H9 (cell line): ENCODE measurements around the gene CLRN1. TPM values are rescaled to one million over a fixed set of nuclear protein-coding genes. Genes with fewer than 3 reads are reported as not detected.
A peak's percentile ranks its signal among the peaks of the same experiment; 100 is the strongest.

ENCODE experiments used
- DNase-seq: peaks from one replicate; pipeline ENCODE4 v3.0.0-alpha.2; 2017
- H2AFZ ChIP-seq: one replicate; pipeline ENCODE4 v1.6.1; 2013; ENCODE audit warnings: mild to moderate bottlenecking, low read length, control low read depth, moderate library complexity
- H2AK5ac ChIP-seq: 2 replicates; pipeline ENCODE4 v1.6.1; 2013; ENCODE audit warnings: low read length, control low read depth, mixed read lengths; ENCODE audit not compliant: insufficient read length
- H2BK120ac ChIP-seq: one replicate; pipeline ENCODE4 v1.6.1; 2013; ENCODE audit warnings: low read depth, mild to moderate bottlenecking, low read length, control low read depth, inconsistent platforms; ENCODE audit not compliant: poor library complexity, severe bottlenecking
- H2BK12ac ChIP-seq: 2 replicates; pipeline ENCODE4 v1.6.1; 2013; ENCODE audit warnings: low read length, control low read depth, mixed read lengths, low read depth; ENCODE audit not compliant: insufficient read length
- H2BK15ac ChIP-seq: 2 replicates; pipeline ENCODE4 v1.6.1; 2013; ENCODE audit warnings: low read depth, low read length, control low read depth
- H2BK20ac ChIP-seq: one replicate; pipeline ENCODE4 v1.6.1; 2013; ENCODE audit warnings: low read depth, mild to moderate bottlenecking, low read length, control low read depth, inconsistent platforms; ENCODE audit not compliant: poor library complexity, severe bottlenecking
- H2BK5ac ChIP-seq: 2 replicates; pipeline ENCODE4 v1.6.1; 2013; ENCODE audit warnings: low read length, control low read depth, mixed read lengths; ENCODE audit not compliant: insufficient read length
- H3K14ac ChIP-seq: 2 replicates; pipeline ENCODE4 v1.6.1; 2013; ENCODE audit warnings: low read length, control low read depth; ENCODE audit not compliant: insufficient read depth
- H3K18ac ChIP-seq: 2 replicates; pipeline ENCODE4 v1.6.1; 2013; ENCODE audit warnings: low read depth, mild to moderate bottlenecking, mixed read lengths, low read length, control low read depth; ENCODE audit not compliant: insufficient read length
- H3K23ac ChIP-seq: 2 replicates; pipeline ENCODE4 v1.6.1; 2013; ENCODE audit warnings: low read length, control low read depth, mixed read lengths, low read depth; ENCODE audit not compliant: insufficient read length
- H3K23me2 ChIP-seq: 2 replicates; pipeline ENCODE4 v1.6.1; 2013; ENCODE audit warnings: low read depth, mild to moderate bottlenecking, mixed read lengths, low read length, control low read depth; ENCODE audit not compliant: insufficient read length, poor library complexity, severe bottlenecking
- H3K27ac ChIP-seq: 2 replicates; pipeline ENCODE4 v1.5.1; 2013; ENCODE audit warnings: low read length, control low read depth, mixed read lengths, low read depth; ENCODE audit not compliant: insufficient read length
- H3K27me3 ChIP-seq: 2 replicates; pipeline ENCODE4 v1.6.1; 2013; ENCODE audit warnings: low read length, control low read depth, inconsistent platforms; ENCODE audit not compliant: insufficient read depth
- H3K4ac ChIP-seq: 2 replicates; pipeline ENCODE4 v1.6.1; 2013; ENCODE audit warnings: low read depth, mild to moderate bottlenecking, control low read depth, inconsistent platforms, low read length, moderate library complexity
- H3K4me1 ChIP-seq: 2 replicates; pipeline ENCODE4 v1.6.1; 2013; ENCODE audit warnings: low read length, control low read depth, inconsistent platforms; ENCODE audit not compliant: insufficient read depth
- H3K4me2 ChIP-seq: 2 replicates; pipeline ENCODE4 v1.6.1; 2013; ENCODE audit warnings: low read length, control low read depth, mixed read lengths; ENCODE audit not compliant: insufficient read length, insufficient read depth
- H3K56ac ChIP-seq: 2 replicates; pipeline ENCODE4 v1.6.1; 2013; ENCODE audit warnings: low read depth, mild to moderate bottlenecking, mixed read lengths, low read length, control low read depth; ENCODE audit not compliant: insufficient read length
- H3K79me1 ChIP-seq: 2 replicates; pipeline ENCODE4 v1.6.1; 2013; ENCODE audit warnings: low read depth, mild to moderate bottlenecking, moderate library complexity, low read length, control low read depth, inconsistent platforms; ENCODE audit not compliant: insufficient read depth, poor library complexity, severe bottlenecking
- H3K79me2 ChIP-seq: 2 replicates; pipeline ENCODE4 v1.6.1; 2013; ENCODE audit warnings: low read length, control low read depth, inconsistent platforms; ENCODE audit not compliant: insufficient read depth
- H3K9ac ChIP-seq: 2 replicates; pipeline ENCODE4 v1.6.1; 2013; ENCODE audit warnings: low read length, control low read depth, mixed read lengths; ENCODE audit not compliant: insufficient read length; ENCODE audit errors: extremely low read depth
- H3K9me3 ChIP-seq: one replicate; pipeline ENCODE4 v1.6.1; 2013; ENCODE audit warnings: low read depth, low read length, inconsistent platforms; ENCODE audit not compliant: control insufficient read depth
- H3T11ph ChIP-seq: one replicate; pipeline ENCODE4 v1.6.1; 2013; ENCODE audit warnings: mild to moderate bottlenecking, low read length, control low read depth, inconsistent platforms
- H4K20me1 ChIP-seq: one replicate; pipeline ENCODE4 v1.6.1; 2013; ENCODE audit not compliant: control insufficient read depth, insufficient read length, insufficient read depth
- H4K5ac ChIP-seq: 2 replicates; pipeline ENCODE4 v1.6.1; 2013; ENCODE audit warnings: low read depth, mild to moderate bottlenecking, mixed read lengths, low read length, control low read depth; ENCODE audit not compliant: insufficient read length
- H4K8ac ChIP-seq: replicated peaks from 2 replicates; pipeline ENCODE4 v1.6.1; 2013; ENCODE audit warnings: low read length, control low read depth, mixed read lengths, low read depth; ENCODE audit not compliant: insufficient read length
- H4K91ac ChIP-seq: 2 replicates; pipeline ENCODE4 v1.6.1; 2013; ENCODE audit warnings: low read depth, mild to moderate bottlenecking, moderate library complexity, mixed read lengths, low read length, control low read depth; ENCODE audit not compliant: insufficient read length
- H3K27ac Mint-ChIP-seq, 3 experiments: 2 replicates in 2 of 3; 3 replicates in 1 of 3; pipeline ENCODE4 v1.8.0; 2020 to 2021; ENCODE audit warnings: mixed read lengths in 3 of 3, mild to moderate bottlenecking in 1 of 3, moderate library complexity in 1 of 3
- H3K27me3 Mint-ChIP-seq: 2 replicates; pipeline ENCODE4 v1.8.0; 2021; ENCODE audit warnings: low read depth, mild to moderate bottlenecking, moderate library complexity, mixed read lengths
- H3K36me3 Mint-ChIP-seq, 3 experiments: 2 replicates in 2 of 3; 3 replicates in 1 of 3; pipeline ENCODE4 v1.8.0; 2020 to 2021; ENCODE audit warnings: low read depth in 3 of 3, mixed read lengths in 3 of 3; ENCODE audit not compliant: insufficient read depth in 1 of 3
- H3K4me1 Mint-ChIP-seq, 2 experiments: 2 replicates each; pipeline ENCODE4 v1.8.0; 2020; ENCODE audit warnings: mixed read lengths in 2 of 2
- H3K4me3 Mint-ChIP-seq, 2 experiments: 2 replicates in 1 of 2; 3 replicates in 1 of 2; pipeline ENCODE4 v1.8.0; 2020 to 2021; ENCODE audit warnings: mild to moderate bottlenecking in 2 of 2, mixed read lengths in 2 of 2, moderate library complexity in 1 of 2
- H3K9me3 Mint-ChIP-seq, 2 experiments: 2 replicates in 1 of 2; 3 replicates in 1 of 2; pipeline ENCODE4 v1.8.0; 2020; ENCODE audit warnings: mild to moderate bottlenecking in 2 of 2, mixed read lengths in 2 of 2, moderate library complexity in 1 of 2
- WGBS: extraction: QIAGEN DNeasy Blood & Tissue Kit; methylation state at CpG from one replicate; pipeline ENCODE4 v1.1.7; 2013; ENCODE audit warnings: missing lambda C conversion rate, low lambda C conversion rate, mixed read lengths; ENCODE audit not compliant: insufficient read length; ENCODE audit errors: extremely low coverage; 5-methylcytosine and 5-hydroxymethylcytosine counted together
- total RNA-seq: library from RNA; stranded (reverse); gene quantifications from 2 replicates; pipeline ENCODE4 v1.2.1, GENCODE V29; 2021
- TF ChIP-seq, protein P1 (sequence below): fragments of 200-600 bp; sonication (generic); conservative IDR thresholded peaks from 3 replicates; pipeline ENCODE4 v1.8.0; 2021; ENCODE audit warnings: antibody characterized with exemption, mild to moderate bottlenecking

CLRN1 gene
- total RNA-seq, 1 experiment from 2014 or later, result not detected

GRCh38 chr3:150917951-150918350, 54.6 kb downstream of the CLRN1 start:
- no peak overlapping the region for H3K18ac ChIP-seq
- H3K4me3 Mint-ChIP-seq, result no peak overlapping the region
- H4K20me1 ChIP-seq, result no peaks in the 10 kb centered on the region
- no peak overlapping the region for H3K27ac ChIP-seq
- TF ChIP-seq, protein P1, sequence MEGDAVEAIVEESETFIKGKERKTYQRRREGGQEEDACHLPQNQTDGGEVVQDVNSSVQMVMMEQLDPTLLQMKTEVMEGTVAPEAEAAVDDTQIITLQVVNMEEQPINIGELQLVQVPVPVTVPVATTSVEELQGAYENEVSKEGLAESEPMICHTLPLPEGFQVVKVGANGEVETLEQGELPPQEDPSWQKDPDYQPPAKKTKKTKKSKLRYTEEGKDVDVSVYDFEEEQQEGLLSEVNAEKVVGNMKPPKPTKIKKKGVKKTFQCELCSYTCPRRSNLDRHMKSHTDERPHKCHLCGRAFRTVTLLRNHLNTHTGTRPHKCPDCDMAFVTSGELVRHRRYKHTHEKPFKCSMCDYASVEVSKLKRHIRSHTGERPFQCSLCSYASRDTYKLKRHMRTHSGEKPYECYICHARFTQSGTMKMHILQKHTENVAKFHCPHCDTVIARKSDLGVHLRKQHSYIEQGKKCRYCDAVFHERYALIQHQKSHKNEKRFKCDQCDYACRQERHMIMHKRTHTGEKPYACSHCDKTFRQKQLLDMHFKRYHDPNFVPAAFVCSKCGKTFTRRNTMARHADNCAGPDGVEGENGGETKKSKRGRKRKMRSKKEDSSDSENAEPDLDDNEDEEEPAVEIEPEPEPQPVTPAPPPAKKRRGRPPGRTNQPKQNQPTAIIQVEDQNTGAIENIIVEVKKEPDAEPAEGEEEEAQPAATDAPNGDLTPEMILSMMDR, result no peak
- no peak overlapping the region for H3T11ph ChIP-seq
- H3K9me3 Mint-ChIP-seq, result no peaks in the 10 kb centered on the region
- H3K4ac ChIP-seq, result no peak overlapping the region
- no peak overlapping the region for H2BK20ac ChIP-seq
- no peaks in the 10 kb centered on the region for H3K27me3 ChIP-seq
- H3K27ac Mint-ChIP-seq, result peak overlapping the region in 1 of 3 experiments; percentile 23; a peak in 1 of 7 replicates
- H2AK5ac ChIP-seq, result no peak overlapping the region
- no peaks in the 10 kb centered on the region for H3K23me2 ChIP-seq
- WGBS, result no CpG with 5 or more reads among the region's 7 CpGs
- no peak overlapping the region for H4K5ac ChIP-seq
- H3K14ac ChIP-seq, result no peak overlapping the region
- H4K8ac ChIP-seq, result no peak overlapping the region
- H2BK120ac ChIP-seq, result no peak overlapping the region
- H3K9me3 ChIP-seq, result no peaks in the 10 kb centered on the region
- H3K23ac ChIP-seq, result no peak overlapping the region
- no peak overlapping the region for H3K56ac ChIP-seq
- H3K27me3 Mint-ChIP-seq, result no peaks in the 10 kb centered on the region
- H2BK12ac ChIP-seq, result no peak overlapping the region
- no peak overlapping the region for H4K91ac ChIP-seq
- H2AFZ ChIP-seq, result no peak overlapping the region
- no peak overlapping the region for H3K4me2 ChIP-seq
- no peak for DNase-seq
- H2BK5ac ChIP-seq, result no peak overlapping the region
- H3K36me3 Mint-ChIP-seq, result no peaks in the 10 kb centered on the region
- H3K9ac ChIP-seq, result no peak overlapping the region
- no peaks in the 10 kb centered on the region for H3K79me1 ChIP-seq
- peaks cover 2% of the 10 kb centered on the region for H3K4me1 ChIP-seq
- H3K4me1 Mint-ChIP-seq, result peaks cover 25 to 32% of the 10 kb centered on the region in 2 experiments
- H2BK15ac ChIP-seq, result no peak overlapping the region
- no peaks in the 10 kb centered on the region for H3K79me2 ChIP-seq
